Colon (tissue), 2 donors: ENCODE data around the gene PLEKHH2.
"Not testable (repeated sequence)": the region's sequence is repeated elsewhere in the genome, so short reads cannot be mapped to it uniquely, and the experiment has no call there.

Experiments used
- FAIRE-seq: peaks from 2 replicates; lab custom pipeline; 2012; peaks lifted over from hg19 to GRCh38; lab: Jason Lieb, UNC
- donor health status: control.
- donor health status: control.

Gene PLEKHH2

GRCh38 chr2:43717322-43717721, 80.3 kb downstream of the PLEKHH2 start:
- FAIRE-seq, result no peak

DNA sequence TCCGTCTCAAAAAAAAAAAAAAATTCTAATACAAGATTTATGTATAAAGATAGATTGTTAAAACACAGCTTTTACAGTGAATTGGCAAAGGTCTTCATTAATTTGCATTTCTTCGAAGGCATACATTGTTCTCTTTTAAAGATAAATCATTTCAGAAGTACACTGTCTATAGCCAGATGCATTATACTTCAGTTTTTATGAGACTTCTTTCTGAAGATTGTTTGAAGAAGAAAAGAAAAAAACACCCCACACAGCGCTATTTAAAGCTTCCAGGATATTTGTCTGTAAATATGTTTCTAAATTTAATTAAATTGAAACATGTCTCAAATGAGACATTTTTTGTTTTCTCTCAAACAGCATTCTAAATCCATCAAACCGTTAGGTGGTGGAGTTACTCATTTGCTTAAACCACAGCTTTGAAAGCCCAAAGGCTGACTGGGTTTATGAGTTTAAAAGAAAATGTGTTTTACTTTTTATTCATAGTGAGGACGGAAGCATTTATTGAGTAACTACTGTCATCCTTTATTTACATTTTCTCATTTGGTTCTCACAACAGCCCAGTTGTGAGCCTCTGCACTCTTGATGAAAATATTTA, 81.6 kb downstream of the PLEKHH2 start:
- no peak for FAIRE-seq

DNA sequence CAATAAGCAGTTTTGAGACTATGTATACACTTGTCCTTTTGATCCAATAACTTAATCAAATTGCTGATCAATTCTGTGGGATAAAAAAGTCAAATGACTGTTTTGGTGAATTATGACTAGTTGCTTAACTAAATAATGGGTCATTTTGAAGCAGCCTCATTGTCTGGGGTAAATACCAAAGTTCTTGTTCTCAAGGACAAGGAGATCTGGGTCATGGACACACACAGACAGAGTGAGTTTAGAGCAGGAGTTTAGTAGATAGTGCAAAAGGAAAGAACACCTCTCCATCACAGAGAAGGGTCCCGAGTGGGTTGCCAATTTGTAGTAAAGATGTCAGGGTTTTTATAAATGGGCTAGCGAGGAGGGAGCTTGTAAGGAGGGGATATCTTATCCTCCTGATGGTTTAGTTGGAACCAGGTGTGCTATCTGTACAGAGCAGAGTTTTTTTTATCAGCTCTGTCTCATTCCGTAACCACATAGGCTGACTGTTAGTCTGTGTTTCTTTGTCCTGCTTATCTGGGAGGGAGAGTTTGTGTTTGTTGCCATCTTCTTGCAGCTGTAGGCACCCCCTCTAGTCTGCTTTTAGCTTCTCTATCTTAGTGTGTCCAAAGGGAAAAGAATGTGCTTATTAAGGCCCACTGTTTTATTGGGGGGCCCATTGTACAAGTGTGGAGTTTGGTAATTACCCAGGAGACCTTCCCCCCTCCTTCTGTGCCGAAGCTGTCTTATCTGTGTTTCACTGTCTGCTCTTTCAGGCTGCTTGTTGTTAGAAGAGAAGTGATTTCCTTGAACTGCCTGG, 87.9 kb downstream of the PLEKHH2 start:
- FAIRE-seq, result no peak

GRCh38 chr2:43725711-43726246, 88.7 kb downstream of the PLEKHH2 start:
- no peak for FAIRE-seq

DNA sequence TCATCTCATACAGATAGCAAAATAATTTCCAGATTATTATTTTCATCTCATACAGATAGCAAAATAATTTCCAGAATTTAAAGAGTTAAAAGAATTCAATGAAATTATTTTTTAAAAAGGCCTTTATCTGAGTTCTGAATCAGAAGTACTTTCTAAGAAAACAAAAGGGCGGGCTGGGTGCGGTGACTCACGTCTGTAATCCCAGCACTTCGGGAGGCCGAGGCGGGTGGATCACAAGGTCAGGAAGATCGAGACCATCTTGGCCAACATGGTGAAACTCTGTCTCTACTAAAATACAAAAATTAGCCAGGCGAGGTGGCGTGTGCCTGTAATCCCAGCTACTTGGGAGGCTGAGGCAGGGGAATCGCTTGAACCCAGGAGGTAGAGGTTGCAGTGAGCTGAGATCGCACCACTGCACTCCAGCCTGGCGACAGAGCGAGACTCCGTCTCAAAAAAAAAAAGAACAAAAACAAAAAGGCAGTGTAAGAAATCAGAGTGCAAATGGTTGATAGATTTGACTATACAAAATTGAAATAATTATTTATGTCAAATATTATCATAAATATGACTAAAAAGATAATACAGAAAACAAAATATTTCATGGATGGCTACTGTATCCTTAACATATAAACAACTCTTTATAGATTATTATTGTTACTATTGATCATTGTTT, 90.0 kb downstream of the PLEKHH2 start:
- not testable (repeated sequence) for FAIRE-seq

GRCh38 chr2:43727634-43728014, 90.6 kb downstream of the PLEKHH2 start:
- no peak for FAIRE-seq

- FAIRE-seq, result no peak
These were observed 92.6 kb downstream of the PLEKHH2 start for GRCh38 chr2:43729491-43730174.

GRCh38 chr2:43731211-43731610, 94.2 kb downstream of the PLEKHH2 start:
- no peak for FAIRE-seq

- no peak for FAIRE-seq
These were observed 99.6 kb downstream of the PLEKHH2 start for GRCh38 chr2:43736637-43737036.

- no peak for FAIRE-seq
These were observed 100.2 kb downstream of the PLEKHH2 start for GRCh38 chr2:43737097-43737854.

DNA sequence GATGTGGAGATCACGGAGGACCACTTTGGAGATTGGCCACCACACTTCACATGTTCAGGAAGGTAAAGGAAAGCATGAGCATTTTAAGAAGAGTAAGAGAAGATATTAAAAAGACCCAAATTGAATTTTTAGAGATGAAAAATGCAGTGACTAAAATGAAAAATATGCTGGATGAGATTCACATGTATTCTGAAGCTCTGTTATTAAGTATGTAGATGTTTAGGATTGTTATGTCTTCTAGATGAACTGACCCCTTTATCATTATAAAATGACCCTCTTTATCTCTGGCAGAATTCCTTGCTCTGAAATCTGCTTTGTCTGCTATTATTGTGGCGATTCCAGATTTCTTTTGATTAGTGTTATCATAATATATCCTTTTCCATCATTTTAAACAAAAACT, 100.8 kb downstream of the PLEKHH2 start:
- FAIRE-seq, result no peak

DNA sequence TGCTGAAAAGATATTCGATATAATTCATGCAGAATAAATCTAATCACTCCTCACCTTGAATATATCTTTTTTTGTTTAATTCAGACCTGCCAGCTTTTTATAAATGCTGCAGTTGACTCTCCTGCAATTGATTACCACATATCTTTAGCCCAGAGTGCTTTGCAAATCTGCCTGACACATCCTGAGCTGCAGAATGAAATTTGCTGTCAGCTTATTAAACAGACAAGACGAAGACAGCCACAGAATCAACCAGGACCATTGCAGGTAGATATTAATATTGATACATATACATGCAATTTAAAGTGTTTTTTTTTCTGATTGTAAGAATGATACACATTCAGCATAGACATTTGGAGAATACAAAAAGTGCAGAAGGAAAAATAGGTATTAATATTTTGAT, 101.2 kb downstream of the PLEKHH2 start:
- FAIRE-seq, result no peak

GRCh38 chr2:43743706-43744105, 106.6 kb downstream of the PLEKHH2 start:
- FAIRE-seq, result no peak

GRCh38 chr2:43745457-43745856, 108.4 kb downstream of the PLEKHH2 start:
- no peak for FAIRE-seq

GRCh38 chr2:43748333-43748732, 111.3 kb downstream of the PLEKHH2 start:
- no peak for FAIRE-seq

- no peak for FAIRE-seq
These were observed 112.5 kb downstream of the PLEKHH2 start for GRCh38 chr2:43749583-43749982.

- FAIRE-seq, result no peak
These were observed 114.5 kb downstream of the PLEKHH2 start for GRCh38 chr2:43751476-43751990.

DNA sequence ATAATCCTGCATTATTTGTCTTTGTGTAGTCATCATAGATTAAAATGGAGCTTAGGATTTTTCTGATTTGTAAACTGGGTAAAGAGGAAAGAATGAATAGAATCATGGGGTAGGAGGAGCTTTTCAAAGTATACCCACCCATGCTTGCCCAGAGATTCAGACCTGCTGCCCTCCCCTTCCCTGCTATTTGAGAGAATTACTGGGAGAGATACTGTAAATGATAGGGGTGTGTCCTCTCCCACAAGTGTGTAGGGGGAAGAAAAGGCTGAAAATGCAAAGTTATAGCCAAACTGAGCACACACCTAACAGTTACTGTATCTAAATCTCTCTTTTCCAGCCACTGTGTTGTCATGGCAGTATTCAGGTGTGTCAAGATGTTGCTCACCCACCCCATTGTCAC, 115.2 kb downstream of the PLEKHH2 start:
- FAIRE-seq, result no peak

DNA sequence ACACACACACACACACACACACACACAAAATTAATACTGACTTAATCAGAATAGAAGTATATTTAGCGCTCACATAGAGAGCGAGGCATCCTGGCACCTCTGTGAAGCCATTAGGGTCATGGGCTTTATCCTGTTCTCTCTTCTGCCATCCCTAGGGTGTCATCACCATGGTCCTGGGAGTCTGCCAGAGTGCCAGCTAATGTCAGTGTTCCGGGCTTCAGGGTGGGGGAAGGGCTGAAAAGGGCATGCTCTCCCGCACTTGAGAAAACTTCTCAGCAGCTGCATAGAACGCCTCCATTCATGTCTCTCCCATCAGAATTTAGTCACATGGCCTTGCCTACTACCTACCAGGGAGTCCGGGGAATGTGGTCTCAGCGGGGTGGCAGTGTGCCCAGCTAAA, 117.1 kb downstream of the PLEKHH2 start:
- no peak for FAIRE-seq

- no peak for FAIRE-seq
These were observed 121.7 kb downstream of the PLEKHH2 start for GRCh38 chr2:43758739-43759138.

GRCh38 chr2:43759195-43759594, 122.1 kb downstream of the PLEKHH2 start:
- FAIRE-seq, result no peak

GRCh38 chr2:43762286-43762685, 125.2 kb downstream of the PLEKHH2 start:
- no peak for FAIRE-seq
